ENCODE measurements around the gene ABR. TPM values are rescaled to one million over a fixed set of nuclear protein-coding genes. Genes with fewer than 3 reads are reported as not detected.

ABR gene
- total and polyA plus RNA-seq, 2 of the 8 experiments (the other 6 are each of a cell fraction or from before 2014, with no cell fraction given) = 44.8 to 47.2 TPM

DNA sequence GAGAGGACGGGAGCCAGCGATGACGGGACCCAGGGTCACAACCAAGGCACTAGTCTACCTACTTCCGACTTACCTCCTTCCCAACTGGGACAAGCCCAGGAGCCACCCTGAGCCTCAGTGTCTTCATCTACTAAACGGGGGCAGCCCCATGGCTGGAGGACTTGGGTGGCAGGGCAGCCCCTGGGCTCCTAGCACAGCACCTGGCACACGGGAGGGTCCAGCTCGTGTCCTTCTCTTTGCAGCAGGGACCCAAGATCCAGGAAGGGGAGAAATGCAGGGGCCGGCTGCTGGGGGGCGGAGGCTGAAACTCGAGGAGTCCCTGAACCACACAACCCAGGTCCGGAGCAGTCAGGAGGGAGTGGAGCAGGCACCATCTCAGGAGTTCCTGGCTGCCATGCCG lies 63.2 kb downstream of the ABR start:
- H3K79me1 ChIP-seq (ENCODE audit: low read depth, low read length) = peaks cover 2% of the 10 kb centered on the region; the same call in 1 of the 2 replicates
- H3K36me3 ChIP-seq (ENCODE audit: control insufficient read depth in 2 of 4, insufficient read depth in 4 of 4, low read length in 3 of 4) = no peaks in the 10 kb centered on the region
- no peak overlapping the region for H4K5ac ChIP-seq (ENCODE audit: insufficient read length, low read depth, low read length)
- H3K79me2 ChIP-seq (ENCODE audit: control insufficient read depth in 1 of 2, insufficient read depth in 2 of 2, low read length in 2 of 2) = no peaks in the 10 kb centered on the region
- H3K4me3 ChIP-seq (ENCODE audit: extremely low read depth in 1 of 4, insufficient read depth in 2 of 4, low read depth in 3 of 4, low read length in 4 of 4) = no peak overlapping the region
- WGBS, 2 experiments (ENCODE audit: extremely low coverage in 1 of 2, insufficient coverage in 1 of 2, insufficient read length in 1 of 2, insufficient replicate concordance in 2 of 2, low coverage in 1 of 2, low lambda C conversion rate in 2 of 2, missing lambda C conversion rate in 1 of 2) = 71% methylated on average over 12 of the region's 12 CpGs; no CpG with 5 or more reads in 1 of the 2 experiments
- H3K27ac ChIP-seq (ENCODE audit: low read depth, low read length) = no peak overlapping the region
- no peak overlapping the region for H3K56ac ChIP-seq (replicated peaks; ENCODE audit: insufficient read length, low read depth, low read length)
- H2BK20ac ChIP-seq (ENCODE audit: low read length) = no peak overlapping the region
- peaks cover 0 to 4% of the 10 kb centered on the region in 2 experiments; a peak in 1 of 4 replicates for H3K9me3 ChIP-seq (ENCODE audit: insufficient read depth in 2 of 2, low read depth in 1 of 2, low read length in 1 of 2)
- no peak overlapping the region for H4K8ac ChIP-seq (ENCODE audit: extremely low read depth, insufficient read depth, low read length)
- no peak overlapping the region for H3K23ac ChIP-seq (ENCODE audit: insufficient read length)
- TF ChIP-seq CEBPB (IDR thresholded peaks at IDR 0.05; ENCODE audit: low read depth, low read length) (no peak), YY1 (IDR thresholded peaks at IDR 0.05; ENCODE audit: low read depth, low read length) (no peak), SRF (IDR thresholded peaks at IDR 0.05; ENCODE audit: low read depth, low read length) (no peak), RXRA (IDR thresholded peaks at IDR 0.05; ENCODE audit: insufficient read depth, low read depth, low read length) (no peak)
- H3K4me1 ChIP-seq (replicated peaks in 1 of 4; ENCODE audit: control insufficient read depth in 3 of 4, insufficient read depth in 4 of 4, low read length in 3 of 4) = peaks cover 0 to 8% (median 4%) of the 10 kb centered on the region in 4 experiments; a peak in 5 of 7 replicates
- no peak overlapping the region for H3K9ac ChIP-seq (replicated peaks in 1 of 4; ENCODE audit: extremely low read depth in 1 of 4, low read depth in 3 of 4, low read length in 3 of 4)
- no peak overlapping the region for H2AK5ac ChIP-seq (ENCODE audit: low read depth, low read length)
- no peak overlapping the region for H3K4me2 ChIP-seq (ENCODE audit: insufficient read depth in 1 of 2, low read depth in 2 of 2, low read length in 2 of 2)
- POLR2A ChIA-PET (ENCODE audit: partially characterized antibody) = interaction anchor here (0.5 kb wide), 1 partner anchor 62 kb away, joined by 3 read pairs; no protein-coding TSS in a partner anchor
- no peak overlapping the region for H2BK120ac ChIP-seq (replicated peaks; ENCODE audit: low read depth, low read length)
- no peak overlapping the region for H3K14ac ChIP-seq (ENCODE audit: insufficient read length)
- no peak overlapping the region for H2BK15ac ChIP-seq (ENCODE audit: low read length)
- no peak for FAIRE-seq
- DNase-seq (ENCODE audit: low read depth in 1 of 2, low spot score in 2 of 2) = no peak
- no peaks in the 10 kb centered on the region for H3K23me2 ChIP-seq (ENCODE audit: low read depth, low read length)
- H2BK12ac ChIP-seq (ENCODE audit: low read depth, low read length) = 0 out of 2 replicates have a peak overlapping the region, but pooled peaks have one; percentile 17
- H4K91ac ChIP-seq (replicated peaks; ENCODE audit: insufficient read length, low read length) = no peak overlapping the region
- CTCF ChIA-PET (ENCODE audit: partially characterized antibody) = interaction anchor here (1.1 to 6.8 kb wide), 2 partner anchors 7 to 31 kb away, joined by 3 to 29 read pairs; no protein-coding TSS in a partner anchor
- H3K4ac ChIP-seq (replicated peaks; ENCODE audit: insufficient read length, low read depth, low read length) = no peak overlapping the region
- no peaks in the 10 kb centered on the region; a peak in 1 of 7 replicates for H3K27me3 ChIP-seq (replicated peaks in 1 of 4; ENCODE audit: control insufficient read depth in 3 of 4, extremely low read depth in 1 of 4, insufficient read depth in 3 of 4, low read length in 3 of 4)
- peaks cover 0 to 5% of the 10 kb centered on the region in 2 experiments for H4K20me1 ChIP-seq (replicated peaks in 1 of 2; ENCODE audit: control insufficient read depth in 1 of 2, insufficient read depth in 2 of 2, low read length in 2 of 2)
- H2BK5ac ChIP-seq (ENCODE audit: low read depth, low read length) = no peak overlapping the region
- no peak overlapping the region for H2AFZ ChIP-seq (ENCODE audit: low read length)
- H3K18ac ChIP-seq (ENCODE audit: extremely low read depth, low read length) = no peak overlapping the region
